ENCODE measurements around the gene KSR1. TPM values are rescaled to one million over a fixed set of nuclear protein-coding genes. Genes with fewer than 3 reads are reported as not detected.

Gene KSR1
- total and polyA plus RNA-seq, 9 of the 15 experiments (the other 6 are each of a cell fraction or from before 2014, with no cell fraction given), result 1.4 to 51.7 (median 18.4) TPM

DNA sequence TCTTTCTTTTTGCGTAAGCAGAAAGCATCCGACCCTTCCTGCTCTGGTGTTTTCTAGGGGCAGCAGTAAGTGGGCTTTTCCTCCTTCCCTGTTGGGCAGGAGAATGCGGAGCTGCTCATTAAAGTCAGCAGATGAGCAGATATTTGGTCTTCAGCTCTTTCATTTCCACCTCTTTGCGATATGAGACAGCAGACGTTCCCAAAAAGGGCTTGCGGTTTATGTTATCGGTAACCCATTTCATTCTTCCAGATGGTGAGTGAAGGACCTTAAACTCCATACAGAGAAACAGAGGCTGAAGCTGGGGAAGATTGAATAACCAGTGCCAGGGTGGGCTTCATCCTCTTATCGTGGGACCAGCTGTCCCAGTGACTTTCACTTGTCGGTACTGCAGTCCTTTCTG lies 40.7 kb downstream of the KSR1 start (continued):
- TF ChIP-seq, protein P1, sequence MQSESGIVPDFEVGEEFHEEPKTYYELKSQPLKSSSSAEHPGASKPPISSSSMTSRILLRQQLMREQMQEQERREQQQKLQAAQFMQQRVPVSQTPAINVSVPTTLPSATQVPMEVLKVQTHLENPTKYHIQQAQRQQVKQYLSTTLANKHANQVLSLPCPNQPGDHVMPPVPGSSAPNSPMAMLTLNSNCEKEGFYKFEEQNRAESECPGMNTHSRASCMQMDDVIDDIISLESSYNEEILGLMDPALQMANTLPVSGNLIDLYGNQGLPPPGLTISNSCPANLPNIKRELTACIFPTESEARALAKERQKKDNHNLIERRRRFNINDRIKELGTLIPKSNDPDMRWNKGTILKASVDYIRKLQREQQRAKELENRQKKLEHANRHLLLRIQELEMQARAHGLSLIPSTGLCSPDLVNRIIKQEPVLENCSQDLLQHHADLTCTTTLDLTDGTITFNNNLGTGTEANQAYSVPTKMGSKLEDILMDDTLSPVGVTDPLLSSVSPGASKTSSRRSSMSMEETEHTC (IDR thresholded peaks at IDR 0.05), result no peak

DNA sequence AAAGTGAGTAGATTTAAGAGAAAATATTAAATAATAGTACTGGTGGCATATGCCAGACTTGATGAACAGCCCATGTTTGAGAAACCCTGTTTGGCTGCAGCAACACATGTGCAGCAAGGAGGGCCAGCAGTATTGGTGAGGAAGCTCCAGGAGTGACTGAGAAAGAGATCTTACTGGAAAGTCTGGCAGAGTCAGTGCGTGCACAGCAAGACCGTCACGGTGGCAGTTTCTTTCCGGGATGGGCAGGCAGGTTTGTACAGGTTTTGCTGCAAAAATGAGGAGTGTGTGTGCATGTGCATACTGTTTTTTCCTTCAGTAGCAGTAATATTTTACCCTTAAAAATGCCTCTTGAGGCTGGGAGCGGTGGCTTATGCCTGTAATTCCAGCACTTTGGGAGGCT lies 41.4 kb downstream of the KSR1 start:
- H3K4me3 ChIP-seq, result no peak overlapping the region
- no peak for TF ChIP-seq SNIP1 (IDR thresholded peaks at IDR 0.05; ENCODE audit: low read depth)
- TF ChIP-seq, protein P2, sequence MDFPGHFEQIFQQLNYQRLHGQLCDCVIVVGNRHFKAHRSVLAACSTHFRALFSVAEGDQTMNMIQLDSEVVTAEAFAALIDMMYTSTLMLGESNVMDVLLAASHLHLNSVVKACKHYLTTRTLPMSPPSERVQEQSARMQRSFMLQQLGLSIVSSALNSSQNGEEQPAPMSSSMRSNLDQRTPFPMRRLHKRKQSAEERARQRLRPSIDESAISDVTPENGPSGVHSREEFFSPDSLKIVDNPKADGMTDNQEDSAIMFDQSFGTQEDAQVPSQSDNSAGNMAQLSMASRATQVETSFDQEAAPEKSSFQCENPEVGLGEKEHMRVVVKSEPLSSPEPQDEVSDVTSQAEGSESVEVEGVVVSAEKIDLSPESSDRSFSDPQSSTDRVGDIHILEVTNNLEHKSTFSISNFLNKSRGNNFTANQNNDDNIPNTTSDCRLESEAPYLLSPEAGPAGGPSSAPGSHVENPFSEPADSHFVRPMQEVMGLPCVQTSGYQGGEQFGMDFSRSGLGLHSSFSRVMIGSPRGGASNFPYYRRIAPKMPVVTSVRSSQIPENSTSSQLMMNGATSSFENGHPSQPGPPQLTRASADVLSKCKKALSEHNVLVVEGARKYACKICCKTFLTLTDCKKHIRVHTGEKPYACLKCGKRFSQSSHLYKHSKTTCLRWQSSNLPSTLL (IDR thresholded peaks at IDR 0.05), result no peak
- no peak for TF ChIP-seq RBM22 (IDR thresholded peaks at IDR 0.05; ENCODE audit: low read depth, low read length, poor library complexity, severe bottlenecking)
- no peak for TF ChIP-seq NR2C2 (CRISPR knock-in tag; IDR thresholded peaks at IDR 0.05)
- no peak for TF ChIP-seq NR2C2 (tag; IDR thresholded peaks at IDR 0.05)
- TF ChIP-seq, protein P3, sequence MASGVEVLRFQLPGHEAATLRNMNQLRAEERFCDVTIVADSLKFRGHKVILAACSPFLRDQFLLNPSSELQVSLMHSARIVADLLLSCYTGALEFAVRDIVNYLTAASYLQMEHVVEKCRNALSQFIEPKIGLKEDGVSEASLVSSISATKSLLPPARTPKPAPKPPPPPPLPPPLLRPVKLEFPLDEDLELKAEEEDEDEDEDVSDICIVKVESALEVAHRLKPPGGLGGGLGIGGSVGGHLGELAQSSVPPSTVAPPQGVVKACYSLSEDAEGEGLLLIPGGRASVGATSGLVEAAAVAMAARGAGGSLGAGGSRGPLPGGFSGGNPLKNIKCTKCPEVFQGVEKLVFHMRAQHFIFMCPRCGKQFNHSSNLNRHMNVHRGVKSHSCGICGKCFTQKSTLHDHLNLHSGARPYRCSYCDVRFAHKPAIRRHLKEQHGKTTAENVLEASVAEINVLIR (CRISPR knock-in tag; IDR thresholded peaks at IDR 0.05), result no peak
- TF ChIP-seq, protein P4, sequence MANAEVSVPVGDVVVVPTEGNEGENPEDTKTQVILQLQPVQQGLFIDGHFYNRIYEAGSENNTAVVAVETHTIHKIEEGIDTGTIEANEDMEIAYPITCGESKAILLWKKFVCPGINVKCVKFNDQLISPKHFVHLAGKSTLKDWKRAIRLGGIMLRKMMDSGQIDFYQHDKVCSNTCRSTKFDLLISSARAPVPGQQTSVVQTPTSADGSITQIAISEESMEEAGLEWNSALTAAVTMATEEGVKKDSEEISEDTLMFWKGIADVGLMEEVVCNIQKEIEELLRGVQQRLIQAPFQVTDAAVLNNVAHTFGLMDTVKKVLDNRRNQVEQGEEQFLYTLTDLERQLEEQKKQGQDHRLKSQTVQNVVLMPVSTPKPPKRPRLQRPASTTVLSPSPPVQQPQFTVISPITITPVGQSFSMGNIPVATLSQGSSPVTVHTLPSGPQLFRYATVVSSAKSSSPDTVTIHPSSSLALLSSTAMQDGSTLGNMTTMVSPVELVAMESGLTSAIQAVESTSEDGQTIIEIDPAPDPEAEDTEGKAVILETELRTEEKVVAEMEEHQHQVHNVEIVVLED (CRISPR knock-in tag; IDR thresholded peaks at IDR 0.05), result no peak
- no peak for TF ChIP-seq PHTF2 (CRISPR knock-in tag; IDR thresholded peaks at IDR 0.05)
- peaks cover 2% of the 10 kb centered on the region; the same call in 2 of the 3 replicates for H3K36me3 ChIP-seq (ENCODE audit: control insufficient read depth, insufficient read depth, low read length)
- H3K79me2 ChIP-seq (ENCODE audit: control insufficient read depth, insufficient read depth, low read length), result peaks cover 78% of the 10 kb centered on the region
- no peaks in the 10 kb centered on the region for H3K27me3 ChIP-seq (ENCODE audit: control insufficient read depth in 2 of 2, insufficient read depth in 2 of 2, low read length in 2 of 2)
- DNase-seq (ENCODE audit: extremely low read depth in 1 of 4, low spot score in 3 of 4), result no peak
- 93% methylated on average over 5 of the region's 5 CpGs for WGBS (ENCODE audit: insufficient coverage, low coverage, missing lambda C conversion rate)
- no peak overlapping the region for H2AFZ ChIP-seq (ENCODE audit: low read depth, low read length)
- intact Hi-C loops (cut with micrococcal nuclease), result loop anchor here (2.0 to 10.0 kb wide), 2 partner anchors 77 to 105 kb away; no protein-coding TSS in a partner anchor
- BruUV-seq (replicated peaks), result no TSS peak
- ChIA-PET CTCF (ENCODE audit: low intra/inter-chr PET ratio) (no interaction called here), POLR2A (interaction anchor here (1.1 to 1.3 kb wide), 2 partner anchors 11 to 12 kb away, joined by 3 read pairs; no protein-coding TSS in a partner anchor)
- no peaks in the 10 kb centered on the region; the same call in 1 of the 2 replicates for H4K20me1 ChIP-seq (replicated peaks; ENCODE audit: control insufficient read depth, insufficient read depth, low read length)
- no peak for FAIRE-seq
- no peak for ATAC-seq
- peaks cover 7% of the 10 kb centered on the region; the same call in 1 of the 2 replicates for H3K9me3 ChIP-seq (replicated peaks; ENCODE audit: control insufficient read depth, insufficient read depth, low read depth, low read length)
- peaks cover 22 to 36% of the 10 kb centered on the region in 2 experiments for H3K4me1 ChIP-seq (replicated peaks in 1 of 2; ENCODE audit: control insufficient read depth in 2 of 2, insufficient read depth in 2 of 2, low read length in 2 of 2)
- no peaks in the 10 kb centered on the region for H3K9me1 ChIP-seq (ENCODE audit: control insufficient read depth, insufficient read depth, low read length)
- H3K9ac ChIP-seq (ENCODE audit: insufficient read depth in 1 of 2, low read depth in 2 of 2, low read length in 2 of 2), result no peak overlapping the region
- no peak overlapping the region for H3K27ac ChIP-seq (ENCODE audit: extremely low read depth, low read depth, low read length)
- no peak overlapping the region for H3K4me2 ChIP-seq (ENCODE audit: insufficient read depth, low read length)
- in situ Hi-C loops (cut with MboI), result no loop called here
